PFSK-1 (cell line): ENCODE data around the gene GPRIN3.

ENCODE experiments used
- SIN3A ChIP-seq: IDR thresholded peaks from 2 replicates; pipeline ENCODE4 v1.6.1; 2012; ENCODE audit warnings: mild to moderate bottlenecking, low read length, moderate library complexity, borderline replicate concordance; ENCODE audit not compliant: insufficient read depth
- TF ChIP-seq, protein P1 (sequence below), 2 experiments: IDR thresholded peaks; 2 replicates each; pipeline versions ENCODE4 v1.6.1 to v1.8.0; 2011 to 2012; ENCODE audit warnings: low read depth in 2 of 2, low read length in 2 of 2, control low read depth in 1 of 2, inconsistent platforms in 1 of 2, mild to moderate bottlenecking in 1 of 2, moderate library complexity in 1 of 2; ENCODE audit not compliant: insufficient read depth in 1 of 2

DNA sequence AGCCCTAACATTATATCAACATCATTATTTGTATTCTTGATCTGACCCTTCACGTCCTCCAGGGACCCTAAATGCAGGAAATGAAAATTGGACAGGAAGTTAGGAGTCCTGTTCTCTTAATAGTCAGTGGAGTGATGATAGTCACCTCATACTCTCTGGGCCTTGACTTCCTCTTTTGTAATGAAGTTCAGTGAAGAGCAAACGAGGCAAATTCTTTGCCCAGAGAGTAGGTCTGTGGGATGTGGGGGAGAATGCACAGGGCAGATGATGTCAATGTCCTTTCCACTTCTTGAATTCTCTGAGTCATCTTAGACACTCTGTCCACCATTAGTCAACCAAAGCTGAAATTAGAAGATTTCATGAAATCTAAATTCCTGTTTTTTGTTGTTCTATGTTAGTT, 17.1 kb upstream of the GPRIN3 start:
- TF ChIP-seq SIN3A: no peak
- TF ChIP-seq, protein P1, sequence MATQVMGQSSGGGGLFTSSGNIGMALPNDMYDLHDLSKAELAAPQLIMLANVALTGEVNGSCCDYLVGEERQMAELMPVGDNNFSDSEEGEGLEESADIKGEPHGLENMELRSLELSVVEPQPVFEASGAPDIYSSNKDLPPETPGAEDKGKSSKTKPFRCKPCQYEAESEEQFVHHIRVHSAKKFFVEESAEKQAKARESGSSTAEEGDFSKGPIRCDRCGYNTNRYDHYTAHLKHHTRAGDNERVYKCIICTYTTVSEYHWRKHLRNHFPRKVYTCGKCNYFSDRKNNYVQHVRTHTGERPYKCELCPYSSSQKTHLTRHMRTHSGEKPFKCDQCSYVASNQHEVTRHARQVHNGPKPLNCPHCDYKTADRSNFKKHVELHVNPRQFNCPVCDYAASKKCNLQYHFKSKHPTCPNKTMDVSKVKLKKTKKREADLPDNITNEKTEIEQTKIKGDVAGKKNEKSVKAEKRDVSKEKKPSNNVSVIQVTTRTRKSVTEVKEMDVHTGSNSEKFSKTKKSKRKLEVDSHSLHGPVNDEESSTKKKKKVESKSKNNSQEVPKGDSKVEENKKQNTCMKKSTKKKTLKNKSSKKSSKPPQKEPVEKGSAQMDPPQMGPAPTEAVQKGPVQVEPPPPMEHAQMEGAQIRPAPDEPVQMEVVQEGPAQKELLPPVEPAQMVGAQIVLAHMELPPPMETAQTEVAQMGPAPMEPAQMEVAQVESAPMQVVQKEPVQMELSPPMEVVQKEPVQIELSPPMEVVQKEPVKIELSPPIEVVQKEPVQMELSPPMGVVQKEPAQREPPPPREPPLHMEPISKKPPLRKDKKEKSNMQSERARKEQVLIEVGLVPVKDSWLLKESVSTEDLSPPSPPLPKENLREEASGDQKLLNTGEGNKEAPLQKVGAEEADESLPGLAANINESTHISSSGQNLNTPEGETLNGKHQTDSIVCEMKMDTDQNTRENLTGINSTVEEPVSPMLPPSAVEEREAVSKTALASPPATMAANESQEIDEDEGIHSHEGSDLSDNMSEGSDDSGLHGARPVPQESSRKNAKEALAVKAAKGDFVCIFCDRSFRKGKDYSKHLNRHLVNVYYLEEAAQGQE (IDR thresholded peaks at IDR 0.05; ENCODE audit: insufficient read depth in 1 of 2, low read depth in 2 of 2, low read length in 2 of 2): no peak
